DMS 273 (cell line): Measurements from ENCODE around the gene CCDC82.

Source experiments
- DNase-seq: peaks from one replicate; lab custom pipeline; 2025; ENCODE audit not compliant: unreplicated experiment; lab: John Stamatoyannopoulos, UW

CCDC82 gene

GRCh38 chr11:96307776-96308140, 82.0 kb downstream of the CCDC82 start:
- DNase-seq: peak; percentile 50

DNA sequence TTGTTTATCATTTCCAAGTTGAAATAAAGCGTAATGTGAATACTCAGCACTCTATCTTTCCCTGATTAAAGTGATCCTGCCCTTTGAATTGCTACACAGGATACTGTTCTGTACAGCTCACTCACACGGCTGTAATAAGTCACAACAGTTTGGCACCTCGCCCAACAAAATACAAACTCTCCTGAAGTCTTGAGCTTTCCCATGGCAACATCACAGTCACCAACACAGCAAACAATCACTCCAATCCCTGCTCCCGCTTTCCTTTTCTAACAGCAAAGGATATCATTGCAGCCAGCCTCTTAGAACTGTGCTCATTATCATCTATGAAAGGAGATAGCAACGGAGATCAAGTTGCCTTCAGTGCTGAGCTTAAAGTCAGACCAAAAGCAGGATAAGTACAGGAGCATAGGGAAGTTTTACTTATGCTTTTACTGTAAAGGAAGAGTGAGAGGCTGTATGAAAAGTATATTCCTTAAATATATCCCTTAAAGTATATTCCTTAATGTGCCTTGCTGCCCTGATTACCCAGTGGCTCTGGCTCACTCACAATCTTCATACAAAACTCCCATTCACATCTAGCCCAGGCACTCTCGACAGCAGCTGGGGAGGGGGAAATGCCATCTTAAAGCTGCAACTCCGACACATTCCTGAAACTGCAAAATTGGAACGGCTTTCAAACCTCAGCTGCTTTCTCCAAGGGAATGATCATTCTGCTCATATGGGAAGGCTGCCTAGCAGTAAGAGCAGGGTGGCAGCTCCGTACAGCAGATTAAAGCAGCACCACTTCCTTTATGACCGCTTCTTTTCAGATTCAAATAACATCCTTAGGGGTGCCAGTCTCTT, 82.6 kb downstream of the CCDC82 start:
- peak; percentile 96 for DNase-seq

DNA sequence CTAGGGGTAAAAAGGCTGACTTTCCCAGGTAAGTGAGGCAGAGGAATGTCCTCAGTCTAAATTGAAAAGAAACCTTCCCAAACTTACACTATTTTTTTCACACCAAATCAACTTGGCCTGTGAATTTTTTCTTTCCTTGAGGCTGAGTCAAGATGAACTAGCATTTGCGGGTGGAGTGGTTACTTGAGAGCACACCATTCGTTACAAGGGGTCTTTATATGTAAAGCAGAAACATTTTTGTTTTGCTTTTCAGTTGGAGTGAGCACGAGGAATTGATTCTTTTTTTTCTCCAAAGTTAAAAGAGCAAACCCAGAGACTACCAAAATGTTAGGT, 83.1 kb downstream of the CCDC82 start:
- no peak for DNase-seq

DNA sequence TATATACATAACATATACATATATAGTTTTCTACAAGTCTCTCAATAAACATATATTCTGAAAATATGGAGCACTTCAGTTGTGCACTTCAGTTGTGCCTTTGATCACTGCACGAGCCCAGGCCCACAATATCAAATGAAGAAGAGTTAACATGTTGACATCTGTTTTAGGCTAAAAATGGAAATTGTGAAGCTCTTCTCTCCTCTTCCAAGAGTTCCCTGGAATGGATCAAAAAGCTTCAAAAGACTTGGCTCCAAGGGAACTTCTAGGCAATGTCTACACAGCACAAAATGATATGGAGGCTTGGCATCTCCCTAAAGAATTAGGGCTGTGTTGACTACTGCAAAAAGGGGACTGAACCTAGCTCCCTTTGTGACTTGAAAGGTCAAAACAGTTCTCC, 83.6 kb downstream of the CCDC82 start:
- no peak for DNase-seq

GRCh38 chr11:96303980-96304379, 85.7 kb downstream of the CCDC82 start:
- DNase-seq: no peak

DNA sequence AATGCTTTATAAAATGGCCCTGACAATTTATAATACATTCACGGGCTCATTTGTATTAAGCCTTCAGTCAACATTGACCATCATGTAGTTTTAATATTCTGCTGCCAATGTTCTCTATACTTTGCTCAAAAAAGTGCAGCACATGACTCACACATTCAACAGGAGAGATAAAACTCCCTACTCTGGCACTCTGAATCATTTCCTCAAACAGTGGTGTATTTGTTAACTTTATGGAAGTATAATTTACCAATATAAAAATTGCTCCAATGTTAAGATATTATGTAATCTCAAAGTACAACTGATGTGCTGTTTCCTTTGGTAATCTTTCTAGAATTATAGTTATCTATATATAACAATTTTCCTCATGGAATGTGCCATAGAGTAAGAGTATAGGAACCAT, 86.6 kb downstream of the CCDC82 start:
- DNase-seq: no peak
